GM23248 (cell line): ENCODE measurements around the gene INSRR.

Experiments used
- EZH2 ChIP-seq: fragments of 200-600 bp; sonication (generic); IDR thresholded peaks from 2 replicates; pipeline ENCODE4 v1.6.1; 2018; ENCODE audit warnings: antibody characterized with exemption, mild to moderate bottlenecking; ENCODE audit not compliant: insufficient read depth, poor library complexity, severe bottlenecking
- EZH2phosphoT487 ChIP-seq: fragments of 200-600 bp; sonication (generic); IDR thresholded peaks from 2 replicates; pipeline ENCODE4 v1.6.1; 2018; ENCODE audit warnings: antibody characterized with exemption, moderate library complexity, mild to moderate bottlenecking, low read depth; ENCODE audit not compliant: insufficient read depth

DNA sequence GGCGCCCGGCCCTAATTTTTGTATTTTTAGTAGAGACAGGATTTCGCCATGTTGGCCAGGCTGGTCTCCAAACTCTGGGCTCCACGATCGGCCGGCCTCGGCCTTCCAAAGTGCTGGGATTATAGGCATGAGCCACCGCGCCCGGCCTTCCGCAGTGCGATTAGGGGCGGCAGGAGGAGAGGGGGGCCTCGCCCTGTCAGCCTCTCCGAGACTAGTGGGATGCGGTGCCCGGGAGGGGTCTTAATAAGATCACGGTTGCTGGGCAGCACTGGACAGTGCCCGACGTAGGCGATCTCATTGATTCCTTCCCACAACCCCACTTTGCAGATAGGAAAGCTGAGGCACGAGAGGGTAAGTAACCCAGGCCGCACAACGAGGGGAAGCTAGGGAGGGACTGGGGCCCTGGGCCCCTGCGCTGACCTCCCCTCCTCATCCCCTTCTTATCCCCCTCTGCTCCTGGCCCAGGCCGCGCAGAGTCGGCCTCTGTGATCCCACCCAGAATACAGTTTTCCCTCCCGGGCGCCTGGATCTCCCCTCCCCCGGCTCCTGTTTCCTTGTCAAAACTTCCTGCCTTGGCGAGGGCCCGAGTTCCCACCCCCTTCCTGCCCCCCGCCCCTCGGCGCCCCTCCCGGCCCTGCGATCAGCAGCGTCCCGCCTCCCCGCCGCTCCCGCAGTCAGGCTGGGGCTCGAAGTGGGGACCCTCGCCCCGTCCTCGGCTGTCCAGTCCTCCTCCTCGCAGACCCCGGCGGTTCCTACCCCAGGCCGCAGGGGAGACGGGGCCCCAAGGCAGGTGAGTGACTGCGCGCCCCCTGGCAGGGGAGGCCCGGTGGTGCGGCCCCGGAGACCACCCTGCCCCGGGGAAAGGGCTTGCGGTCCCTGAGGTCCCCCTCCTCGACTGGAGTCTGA, 34.4 kb upstream of the INSRR start, which contains the start of gene PEAR1:
- no peak for TF ChIP-seq EZH2
- no peak for TF ChIP-seq EZH2phosphoT487
